Breast epithelium (tissue), 3 donors: ENCODE measurements around the gene RSPRY1.

Source experiments
- POLR2A ChIP-seq: fragments of 450-650 bp; IDR thresholded peaks from one replicate; pipeline ENCODE4 v1.6.1; 2016; ENCODE audit warnings: antibody characterized with exemption, mild to moderate bottlenecking, moderate library complexity
- POLR2AphosphoS5 ChIP-seq, 3 donors: sonication (generic); formaldehyde crosslinking; IDR thresholded peaks; one replicate each; pipeline ENCODE4 v1.6.1; 2017; ENCODE audit warnings: antibody characterized with exemption in 3 of 3
- TF ChIP-seq, protein P1 (sequence below), 3 donors: fragments of 450-650 bp; IDR thresholded peaks; one replicate each; pipeline ENCODE4 v1.5.1; 2016 to 2017; ENCODE audit warnings: antibody characterized with exemption in 3 of 3, mild to moderate bottlenecking in 3 of 3, moderate library complexity in 3 of 3

DNA sequence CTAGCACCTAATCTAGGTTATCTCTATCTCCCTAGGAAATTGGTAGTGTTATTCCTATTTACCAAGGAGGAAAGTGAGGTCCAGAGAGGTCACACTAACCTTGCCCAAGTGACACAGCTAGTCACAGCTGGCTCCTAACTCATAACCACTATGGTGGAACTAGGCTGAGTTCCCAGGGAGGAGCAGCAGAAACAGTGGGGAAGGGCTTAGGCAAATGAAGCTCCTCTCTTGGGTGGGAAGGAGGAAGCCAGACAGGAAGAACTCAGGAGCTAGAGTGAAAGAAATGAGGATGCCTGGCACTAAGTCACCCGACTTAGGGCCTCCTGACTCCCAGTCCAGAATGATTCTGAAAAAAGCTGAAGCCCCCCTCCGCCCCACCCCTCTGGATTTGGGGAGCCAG, 34.8 kb upstream of the RSPRY1 start:
- TF ChIP-seq POLR2AphosphoS5 (IDR thresholded peaks at IDR 0.05) (no peak), POLR2A (no peak)
- TF ChIP-seq, protein P1, sequence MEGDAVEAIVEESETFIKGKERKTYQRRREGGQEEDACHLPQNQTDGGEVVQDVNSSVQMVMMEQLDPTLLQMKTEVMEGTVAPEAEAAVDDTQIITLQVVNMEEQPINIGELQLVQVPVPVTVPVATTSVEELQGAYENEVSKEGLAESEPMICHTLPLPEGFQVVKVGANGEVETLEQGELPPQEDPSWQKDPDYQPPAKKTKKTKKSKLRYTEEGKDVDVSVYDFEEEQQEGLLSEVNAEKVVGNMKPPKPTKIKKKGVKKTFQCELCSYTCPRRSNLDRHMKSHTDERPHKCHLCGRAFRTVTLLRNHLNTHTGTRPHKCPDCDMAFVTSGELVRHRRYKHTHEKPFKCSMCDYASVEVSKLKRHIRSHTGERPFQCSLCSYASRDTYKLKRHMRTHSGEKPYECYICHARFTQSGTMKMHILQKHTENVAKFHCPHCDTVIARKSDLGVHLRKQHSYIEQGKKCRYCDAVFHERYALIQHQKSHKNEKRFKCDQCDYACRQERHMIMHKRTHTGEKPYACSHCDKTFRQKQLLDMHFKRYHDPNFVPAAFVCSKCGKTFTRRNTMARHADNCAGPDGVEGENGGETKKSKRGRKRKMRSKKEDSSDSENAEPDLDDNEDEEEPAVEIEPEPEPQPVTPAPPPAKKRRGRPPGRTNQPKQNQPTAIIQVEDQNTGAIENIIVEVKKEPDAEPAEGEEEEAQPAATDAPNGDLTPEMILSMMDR (IDR thresholded peaks at IDR 0.05), result no peak
